ENCODE results near the gene CKAP4. TPM values are rescaled to one million over a fixed set of nuclear protein-coding genes. Genes with fewer than 3 reads are reported as not detected.

The CKAP4 gene
- total and polyA plus RNA-seq, 2 experiments from 2014 or later: 32.3 to 58.8 TPM

DNA sequence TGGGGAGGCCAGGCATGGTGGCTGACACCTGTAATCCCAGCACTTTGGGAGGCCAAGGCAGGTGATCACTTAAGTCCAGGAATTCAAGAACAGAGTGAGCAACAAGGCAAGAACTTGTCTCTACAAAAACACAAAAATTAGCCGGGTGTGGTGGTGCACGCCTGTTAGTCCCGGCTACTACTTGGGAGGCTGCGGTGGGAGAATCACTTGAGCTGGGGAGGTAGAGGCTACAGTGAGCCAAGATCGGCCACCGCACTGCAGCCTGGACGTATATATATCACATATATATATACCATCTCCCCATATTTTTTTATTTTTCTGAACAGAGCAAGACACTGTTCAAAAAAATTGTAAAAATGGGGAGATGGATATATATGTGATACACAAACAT is 19.5 kb downstream of the CKAP4 start:
- Mint-ChIP-seq H3K4me1 (peaks cover 3% of the 10 kb centered on the region; the same call in 2 of the 3 replicates), H3K27ac (no peak overlapping the region), H3K27me3 (ENCODE audit: insufficient read depth, low read depth, poor library complexity) (peaks cover 4% of the 10 kb centered on the region), H3K4me3 (no peak overlapping the region), H3K36me3 (ENCODE audit: low read depth) (no peaks in the 10 kb centered on the region; the same call in 2 of the 3 replicates), H3K9me3 (no peaks in the 10 kb centered on the region; the same call in 2 of the 3 replicates)
- H3K27me3 ChIP-seq (ENCODE audit: insufficient read depth): no peaks in the 10 kb centered on the region
- TF ChIP-seq ETS1 (IDR thresholded peaks at IDR 0.05) (no peak), EZH2phosphoT487 (IDR thresholded peaks at IDR 0.05; ENCODE audit: unreplicated experiment) (no peak), CTCF (conservative IDR thresholded peaks at IDR 0.05; ENCODE audit: low read depth in 2 of 2) (no peak), POLR2AphosphoS5 (IDR thresholded peaks at IDR 0.05; ENCODE audit: low read depth) (no peak), JUNB (IDR thresholded peaks at IDR 0.05; ENCODE audit: unreplicated experiment) (no peak), STAT1 (IDR thresholded peaks at IDR 0.05; ENCODE audit: unreplicated experiment) (no peak), CREB1 (CRISPR knock-in tag; IDR thresholded peaks at IDR 0.05; ENCODE audit: low read depth) (no peak), ZNF331 (CRISPR knock-in tag; IDR thresholded peaks at IDR 0.05; ENCODE audit: low read depth) (no peak), ZNF462 (CRISPR knock-in tag; IDR thresholded peaks at IDR 0.05) (no peak), NANOG (IDR thresholded peaks at IDR 0.05; ENCODE audit: borderline replicate concordance) (no peak), EZH2 (IDR thresholded peaks at IDR 0.05; ENCODE audit: low read depth, unreplicated experiment) (no peak), ZNF114 (CRISPR knock-in tag; IDR thresholded peaks at IDR 0.05) (no peak)
- TF ChIP-seq, protein P1, sequence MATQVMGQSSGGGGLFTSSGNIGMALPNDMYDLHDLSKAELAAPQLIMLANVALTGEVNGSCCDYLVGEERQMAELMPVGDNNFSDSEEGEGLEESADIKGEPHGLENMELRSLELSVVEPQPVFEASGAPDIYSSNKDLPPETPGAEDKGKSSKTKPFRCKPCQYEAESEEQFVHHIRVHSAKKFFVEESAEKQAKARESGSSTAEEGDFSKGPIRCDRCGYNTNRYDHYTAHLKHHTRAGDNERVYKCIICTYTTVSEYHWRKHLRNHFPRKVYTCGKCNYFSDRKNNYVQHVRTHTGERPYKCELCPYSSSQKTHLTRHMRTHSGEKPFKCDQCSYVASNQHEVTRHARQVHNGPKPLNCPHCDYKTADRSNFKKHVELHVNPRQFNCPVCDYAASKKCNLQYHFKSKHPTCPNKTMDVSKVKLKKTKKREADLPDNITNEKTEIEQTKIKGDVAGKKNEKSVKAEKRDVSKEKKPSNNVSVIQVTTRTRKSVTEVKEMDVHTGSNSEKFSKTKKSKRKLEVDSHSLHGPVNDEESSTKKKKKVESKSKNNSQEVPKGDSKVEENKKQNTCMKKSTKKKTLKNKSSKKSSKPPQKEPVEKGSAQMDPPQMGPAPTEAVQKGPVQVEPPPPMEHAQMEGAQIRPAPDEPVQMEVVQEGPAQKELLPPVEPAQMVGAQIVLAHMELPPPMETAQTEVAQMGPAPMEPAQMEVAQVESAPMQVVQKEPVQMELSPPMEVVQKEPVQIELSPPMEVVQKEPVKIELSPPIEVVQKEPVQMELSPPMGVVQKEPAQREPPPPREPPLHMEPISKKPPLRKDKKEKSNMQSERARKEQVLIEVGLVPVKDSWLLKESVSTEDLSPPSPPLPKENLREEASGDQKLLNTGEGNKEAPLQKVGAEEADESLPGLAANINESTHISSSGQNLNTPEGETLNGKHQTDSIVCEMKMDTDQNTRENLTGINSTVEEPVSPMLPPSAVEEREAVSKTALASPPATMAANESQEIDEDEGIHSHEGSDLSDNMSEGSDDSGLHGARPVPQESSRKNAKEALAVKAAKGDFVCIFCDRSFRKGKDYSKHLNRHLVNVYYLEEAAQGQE (IDR thresholded peaks at IDR 0.05; ENCODE audit: unreplicated experiment): no peak
- DNase-seq (ENCODE audit: low spot score): no peak
- H3K4me1 ChIP-seq (ENCODE audit: insufficient read depth): no peaks in the 10 kb centered on the region
- H3K4me3 ChIP-seq: no peak overlapping the region
- no peak overlapping the region for H3K4me2 ChIP-seq
- H4K20me1 ChIP-seq (replicated peaks; ENCODE audit: insufficient read depth): no peaks in the 10 kb centered on the region
- H3K27ac ChIP-seq (ENCODE audit: low read depth): no peak overlapping the region
- no peaks in the 10 kb centered on the region for H3K36me3 ChIP-seq (ENCODE audit: insufficient read depth)
- H2AFZ ChIP-seq: no peak overlapping the region
- no peaks in the 10 kb centered on the region for H3K9me2 ChIP-seq (ENCODE audit: insufficient read depth)
- H3K79me2 ChIP-seq (replicated peaks; ENCODE audit: insufficient read depth): no peaks in the 10 kb centered on the region
- H3F3A ChIP-seq (replicated peaks; ENCODE audit: low read depth): no peaks in the 10 kb centered on the region
- no peak for ATAC-seq
